Activated B cell treated with CpG ODN at 0.5 μM for 24 hours (primary cell): ENCODE data around the gene SND1. TPM values are rescaled to one million over a fixed set of nuclear protein-coding genes. Genes with fewer than 3 reads are reported as not detected.
"Not testable (repeated sequence)": the region's sequence is repeated elsewhere in the genome, so short reads cannot be mapped to it uniquely, and the experiment has no call there.

Experiments
- ATAC-seq: fragments of 200-7000 bp; cut with Tn5 transposase; one replicate; pipeline ENCODE4 v1.10.0; 2021; ENCODE audit warnings: low read depth, mild to moderate bottlenecking, moderate library complexity
- CTCF ChIA-PET: fragments of 350-600 bp; sonication (Branson Sonifier 250); formaldehyde crosslinking; loops from one replicate; lab custom pipeline; 2021; ENCODE audit warnings: antibody characterized with exemption; lab: Charles Lee
- POLR2A ChIA-PET: fragments of 350-600 bp; sonication (Branson Sonifier 250); formaldehyde crosslinking; loops from one replicate; lab custom pipeline; 2021; ENCODE audit warnings: antibody characterized with exemption; lab: Charles Lee
- DNase-seq: peaks from one replicate; pipeline ENCODE4 v3.0.0; 2022
- H3K27ac Mint-ChIP-seq: one replicate; pipeline ENCODE4 v1.8.0; 2020; ENCODE audit warnings: mixed read lengths
- H3K27me3 Mint-ChIP-seq: one replicate; pipeline ENCODE4 v1.8.0; 2021; ENCODE audit warnings: mixed read lengths
- H3K36me3 Mint-ChIP-seq: one replicate; pipeline ENCODE4 v1.8.0; 2021; ENCODE audit warnings: low read depth, mixed read lengths
- H3K4me1 Mint-ChIP-seq: one replicate; pipeline ENCODE4 v1.8.0; 2021; ENCODE audit warnings: mixed read lengths
- H3K4me3 Mint-ChIP-seq: one replicate; pipeline ENCODE4 v1.8.0; 2020; ENCODE audit warnings: mild to moderate bottlenecking, mixed read lengths
- H3K9me3 Mint-ChIP-seq: one replicate; pipeline ENCODE4 v1.8.0; 2020; ENCODE audit warnings: mixed read lengths
- CTCF ChIP-seq: fragments of 200-600 bp; IDR thresholded peaks from one replicate; pipeline ENCODE4 v1.8.0; 2022; ENCODE audit warnings: antibody characterized with exemption, mild to moderate bottlenecking
- intact Hi-C: fragments of 100-400 bp; cut with micrococcal nuclease; formaldehyde crosslinking; loops from one replicate; pipeline ENCODE4 v1.15.1; 2024
- total RNA-seq: library from RNA; stranded (reverse); gene quantifications from 2 replicates; pipeline ENCODE4 v1.2.3, GENCODE V29; 2022

SND1 gene
- total RNA-seq, 1 donor from 2014 or later, result 215 TPM

GRCh38 chr7:127959770-127960169, 307.8 kb downstream of the SND1 start:
- POLR2A ChIA-PET, result no interaction called here
- CTCF ChIA-PET, result no interaction called here

GRCh38 chr7:127961786-127962453, 309.9 kb downstream of the SND1 start:
- DNase-seq (no peak), ATAC-seq (no peak)
- peaks cover 37% of the 10 kb centered on the region for H3K36me3 Mint-ChIP-seq
- ChIA-PET POLR2A (no interaction called here), CTCF (no interaction called here)
- H3K9me3 Mint-ChIP-seq, result no peaks in the 10 kb centered on the region
- H3K27ac Mint-ChIP-seq, result no peak overlapping the region
- intact Hi-C loops, result no loop called here
- H3K4me1 Mint-ChIP-seq, result peaks cover 11% of the 10 kb centered on the region
- no peak for TF ChIP-seq CTCF
- no peak overlapping the region for H3K4me3 Mint-ChIP-seq
- no peaks in the 10 kb centered on the region for H3K27me3 Mint-ChIP-seq

More at GRCh38 chr7:127959770-127960169, 307.8 kb downstream of the SND1 start:
- Mint-ChIP-seq H3K9me3 (no peaks in the 10 kb centered on the region), H3K4me3 (no peak overlapping the region), H3K4me1 (peaks cover 11% of the 10 kb centered on the region), H3K27me3 (no peaks in the 10 kb centered on the region), H3K27ac (no peak overlapping the region), H3K36me3 (peaks cover 37% of the 10 kb centered on the region)
- TF ChIP-seq CTCF, result no peak
- intact Hi-C loops, result no loop called here
- ATAC-seq (peak; percentile 34), DNase-seq (no peak)

- H3K27ac Mint-ChIP-seq, result no peak overlapping the region
- ChIA-PET CTCF (no interaction called here), POLR2A (no interaction called here)
- no peaks in the 10 kb centered on the region for H3K9me3 Mint-ChIP-seq
- H3K4me3 Mint-ChIP-seq, result no peak overlapping the region
- no peak for ATAC-seq
- DNase-seq, result no peak
- no peaks in the 10 kb centered on the region for H3K27me3 Mint-ChIP-seq
- H3K36me3 Mint-ChIP-seq, result peaks cover 37% of the 10 kb centered on the region
- H3K4me1 Mint-ChIP-seq, result peaks cover 11% of the 10 kb centered on the region
- intact Hi-C loops, result no loop called here
- no peak for TF ChIP-seq CTCF
Observed at GRCh38 chr7:127962589-127963361, 310.8 kb downstream of the SND1 start.

- H3K27me3 Mint-ChIP-seq, intact Hi-C loops, H3K27ac Mint-ChIP-seq, CTCF ChIA-PET, DNase-seq, H3K9me3 Mint-ChIP-seq, ATAC-seq, POLR2A ChIA-PET, H3K4me3 Mint-ChIP-seq: not testable (repeated sequence)
- H3K36me3 Mint-ChIP-seq, result peaks cover 34% of the 10 kb centered on the region
- H3K4me1 Mint-ChIP-seq, result peaks cover 11% of the 10 kb centered on the region
Observed at GRCh38 chr7:127963850-127964249, 311.9 kb downstream of the SND1 start.

- Mint-ChIP-seq H3K36me3 (peaks cover 21% of the 10 kb centered on the region), H3K27ac (no peak overlapping the region), H3K4me3 (no peak overlapping the region), H3K27me3 (no peaks in the 10 kb centered on the region), H3K4me1 (no peaks in the 10 kb centered on the region), H3K9me3 (no peaks in the 10 kb centered on the region)
- ChIA-PET CTCF (no interaction called here), POLR2A (no interaction called here)
- no peak for TF ChIP-seq CTCF
- ATAC-seq, result no peak
- no peak for DNase-seq
- intact Hi-C loops, result no loop called here
Observed at GRCh38 chr7:127967281-127967680, 315.3 kb downstream of the SND1 start.
